H1 (cell line): ENCODE measurements around the gene SIN3B. TPM values are rescaled to one million over a fixed set of nuclear protein-coding genes. Genes with fewer than 3 reads are reported as not detected.

Experiments used
- ASH2L ChIP-seq: fragments of 200-600, 300-600 bp; sonication (generic); IDR thresholded peaks from one replicate; pipeline ENCODE4 v1.7.1; 2017; ENCODE audit warnings: low read length
- CHD7 ChIP-seq: fragments of 300-600 bp; sonication (generic); IDR thresholded peaks from 2 replicates; pipeline ENCODE4 v1.7.1; 2012; ENCODE audit warnings: low read length, moderate library complexity, mild to moderate bottlenecking, inconsistent platforms; ENCODE audit not compliant: insufficient replicate concordance
- EGR1 ChIP-seq: IDR thresholded peaks from 2 replicates; pipeline ENCODE4 v1.6.1; 2011; ENCODE audit warnings: low read depth, low read length, borderline replicate concordance
- EP300 ChIP-seq, 2 experiments: IDR thresholded peaks; 1 replicate in 1 of 2; 2 replicates in 1 of 2; pipeline ENCODE4 v1.6.1; 2011 to 2012; ENCODE audit warnings: low read depth in 2 of 2, low read length in 2 of 2, mild to moderate bottlenecking in 2 of 2, borderline replicate concordance in 1 of 2, inconsistent platforms in 1 of 2, moderate library complexity in 1 of 2
- FOSL1 ChIP-seq: IDR thresholded peaks from 2 replicates; pipeline ENCODE4 v1.6.1; 2011; ENCODE audit warnings: mild to moderate bottlenecking, low read depth, low read length, moderate library complexity; ENCODE audit not compliant: insufficient read depth
- JUND ChIP-seq: IDR thresholded peaks from 2 replicates; pipeline ENCODE4 v1.6.1; 2011; ENCODE audit warnings: mild to moderate bottlenecking, improper control_type of control experiment, low read length
- KDM4A ChIP-seq: IDR thresholded peaks from one replicate; pipeline ENCODE4 v1.7.1; 2012; ENCODE audit warnings: low read depth, mild to moderate bottlenecking, moderate library complexity, low read length, inconsistent platforms; ENCODE audit not compliant: severe bottlenecking
- MAFK ChIP-seq: IDR thresholded peaks from 2 replicates; pipeline ENCODE4 v1.6.1; 2012; ENCODE audit warnings: low read depth, mild to moderate bottlenecking, improper control_type of control experiment, low read length
- RNF2 ChIP-seq: fragments of 200-900, 300-1000 bp; sonication (generic); IDR thresholded peaks from 2 replicates; pipeline ENCODE4 v1.7.1; 2016; ENCODE audit warnings: borderline replicate concordance, low read depth, mild to moderate bottlenecking, antibody characterized with exemption, low read length; ENCODE audit not compliant: poor library complexity, severe bottlenecking; ENCODE audit errors: missing control alignments
- SIN3A ChIP-seq, 2 experiments: IDR thresholded peaks in 1 of 2; conservative IDR thresholded peaks in 1 of 2; 2 replicates each; pipeline ENCODE4 v1.6.1; 2011 to 2012; ENCODE audit warnings: low read length in 2 of 2, improper control_type of control experiment in 1 of 2, low read depth in 1 of 2, mild to moderate bottlenecking in 1 of 2
- SUZ12 ChIP-seq: fragments of 200-600 bp; sonication (generic); IDR thresholded peaks from 2 replicates; pipeline ENCODE4 v1.6.1; 2012; ENCODE audit warnings: mild to moderate bottlenecking, inconsistent platforms, low read length, moderate library complexity, mixed read lengths
- polyA plus RNA-seq, 7 experiments: library from polyadenylated mRNA; depleted of rRNA in 3 of 7; stranded (reverse) in 5 of 7; unstranded in 2 of 7; fragments of >200 nt in 5 of 7; fragments of 200-250 nt in 2 of 7; gene quantifications; 1 replicate in 5 of 7; 2 replicates in 1 of 7; 4 replicates in 1 of 7; pipeline versions ENCODE4 v1.2.1 to v1.2.3, GENCODE V29; 2011 to 2013; ENCODE audit warnings: missing spikeins in 2 of 7, mixed read lengths in 2 of 7
- total RNA-seq: library from RNA; stranded (reverse); fragmentation: NEBNext Ultra II Directional; extraction: Animal tissue kit (Norgen Biotek cat#: 25700); gene quantifications from 2 replicates; pipeline ENCODE4 v1.2.1, GENCODE V29; 2021

Gene SIN3B
- total and polyA plus RNA-seq, 2 of the 8 experiments (the other 6 are each of a cell fraction or from before 2014, with no cell fraction given), result 29.5 to 71.1 TPM

GRCh38 chr19:16861011-16861410 is 31.8 kb downstream of the SIN3B start (continued):
- no peak for TF ChIP-seq CHD7
- no peak for TF ChIP-seq KDM4A
- TF ChIP-seq SUZ12, result no peak
- no peak for TF ChIP-seq SIN3A (conservative IDR thresholded peaks at IDR 0.05 in 1 of 2, IDR thresholded peaks at IDR 0.05 in 1 of 2; ENCODE audit: low read depth in 1 of 2, low read length in 2 of 2)
- no peak for TF ChIP-seq ASH2L
- TF ChIP-seq JUND, result no peak
- no peak for TF ChIP-seq FOSL1
- TF ChIP-seq EGR1, result no peak
- TF ChIP-seq EP300 (IDR thresholded peaks at IDR 0.05; ENCODE audit: borderline replicate concordance in 1 of 2, low read depth in 2 of 2, low read length in 2 of 2), result no peak
- TF ChIP-seq MAFK, result no peak
- no peak for TF ChIP-seq RNF2
